ENCODE measurements around the gene NUMB.

The NUMB gene

GRCh38 chr14:73374218-73374617 is 84.1 kb downstream of the NUMB start:
- no peak overlapping the region for H3K27ac ChIP-seq
- TF ChIP-seq, protein P1, sequence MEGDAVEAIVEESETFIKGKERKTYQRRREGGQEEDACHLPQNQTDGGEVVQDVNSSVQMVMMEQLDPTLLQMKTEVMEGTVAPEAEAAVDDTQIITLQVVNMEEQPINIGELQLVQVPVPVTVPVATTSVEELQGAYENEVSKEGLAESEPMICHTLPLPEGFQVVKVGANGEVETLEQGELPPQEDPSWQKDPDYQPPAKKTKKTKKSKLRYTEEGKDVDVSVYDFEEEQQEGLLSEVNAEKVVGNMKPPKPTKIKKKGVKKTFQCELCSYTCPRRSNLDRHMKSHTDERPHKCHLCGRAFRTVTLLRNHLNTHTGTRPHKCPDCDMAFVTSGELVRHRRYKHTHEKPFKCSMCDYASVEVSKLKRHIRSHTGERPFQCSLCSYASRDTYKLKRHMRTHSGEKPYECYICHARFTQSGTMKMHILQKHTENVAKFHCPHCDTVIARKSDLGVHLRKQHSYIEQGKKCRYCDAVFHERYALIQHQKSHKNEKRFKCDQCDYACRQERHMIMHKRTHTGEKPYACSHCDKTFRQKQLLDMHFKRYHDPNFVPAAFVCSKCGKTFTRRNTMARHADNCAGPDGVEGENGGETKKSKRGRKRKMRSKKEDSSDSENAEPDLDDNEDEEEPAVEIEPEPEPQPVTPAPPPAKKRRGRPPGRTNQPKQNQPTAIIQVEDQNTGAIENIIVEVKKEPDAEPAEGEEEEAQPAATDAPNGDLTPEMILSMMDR (IDR thresholded peaks at IDR 0.05) = no peak
- TF ChIP-seq ZFX (IDR thresholded peaks at IDR 0.05; ENCODE audit: borderline replicate concordance) = no peak

DNA sequence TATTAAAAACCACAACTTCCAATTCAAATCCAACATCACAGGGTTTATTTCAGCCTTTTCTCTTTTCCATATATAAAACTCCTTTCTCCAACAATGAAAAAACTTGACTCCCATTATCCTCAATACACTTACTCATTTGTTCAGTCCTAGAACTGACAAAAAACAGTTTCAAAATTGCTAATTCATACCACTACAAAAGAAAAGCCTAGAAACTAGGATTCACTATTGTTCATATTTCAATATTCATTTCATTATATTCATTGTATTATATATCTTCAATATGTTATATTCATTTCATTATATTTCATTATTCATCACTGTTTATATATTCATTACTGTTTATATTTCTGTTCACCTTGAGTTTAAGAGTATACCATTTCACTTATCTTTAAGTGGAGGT is 85.8 kb downstream of the NUMB start:
- H3K27ac ChIP-seq = no peak overlapping the region
- TF ChIP-seq, protein P1 (IDR thresholded peaks at IDR 0.05) = no peak
- no peak for TF ChIP-seq ZFX (IDR thresholded peaks at IDR 0.05; ENCODE audit: borderline replicate concordance)

- TF ChIP-seq, protein P1 (IDR thresholded peaks at IDR 0.05) = no peak
- no peak for TF ChIP-seq ZFX (IDR thresholded peaks at IDR 0.05; ENCODE audit: borderline replicate concordance)
- H3K27ac ChIP-seq = no peak overlapping the region
Observed at GRCh38 chr14:73370561-73370960, 87.8 kb downstream of the NUMB start.

DNA sequence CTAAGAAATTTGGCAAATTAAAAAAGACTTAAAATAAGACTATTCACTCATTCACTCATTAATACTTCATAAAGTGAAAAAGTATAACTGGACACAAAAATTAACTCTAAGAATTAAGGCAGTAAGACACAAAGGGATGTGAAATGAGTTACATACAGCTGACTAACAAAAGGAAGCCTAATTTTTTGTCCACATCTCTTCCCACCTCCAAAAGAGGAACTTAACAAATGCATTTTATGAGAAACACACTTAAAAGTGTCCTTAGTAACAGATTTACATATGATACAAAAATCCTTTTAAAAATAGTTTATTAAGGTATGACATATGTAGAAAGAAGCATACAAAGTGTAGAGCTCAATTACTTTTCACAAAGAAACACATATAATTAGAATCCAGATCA is 88.9 kb downstream of the NUMB start:
- TF ChIP-seq ZFX (IDR thresholded peaks at IDR 0.05; ENCODE audit: borderline replicate concordance) = no peak
- no peak overlapping the region for H3K27ac ChIP-seq

GRCh38 chr14:73368616-73369015 is 89.7 kb downstream of the NUMB start:
- TF ChIP-seq, protein P1 (IDR thresholded peaks at IDR 0.05) = no peak
- TF ChIP-seq ZFX (IDR thresholded peaks at IDR 0.05; ENCODE audit: borderline replicate concordance) = no peak
- H3K27ac ChIP-seq = no peak overlapping the region

GRCh38 chr14:73365727-73366126 is 92.6 kb downstream of the NUMB start:
- no peak overlapping the region for H3K27ac ChIP-seq
- no peak for TF ChIP-seq ZFX (IDR thresholded peaks at IDR 0.05; ENCODE audit: borderline replicate concordance)
- TF ChIP-seq, protein P1 (IDR thresholded peaks at IDR 0.05) = no peak

DNA sequence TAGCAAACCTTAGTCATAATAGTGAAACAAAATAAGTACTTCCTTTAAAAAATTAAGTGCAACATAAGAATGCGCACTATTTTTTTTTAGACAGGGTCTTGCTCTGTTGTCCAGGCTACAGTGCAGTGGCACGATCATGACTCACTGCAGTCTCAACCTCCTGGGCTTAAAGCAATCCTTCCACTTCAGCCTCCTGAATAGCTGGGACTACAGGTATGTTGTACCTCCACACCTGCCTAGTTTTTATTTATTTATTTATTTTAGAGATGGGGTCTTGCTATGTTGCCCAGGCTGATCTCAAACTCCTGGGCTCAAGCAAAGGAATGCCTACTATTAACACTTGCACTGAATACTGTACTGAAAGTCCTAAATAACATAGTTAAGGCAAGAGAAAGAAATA is 93.8 kb downstream of the NUMB start:
- TF ChIP-seq ZFX (IDR thresholded peaks at IDR 0.05; ENCODE audit: borderline replicate concordance) = no peak
- TF ChIP-seq, protein P1 (IDR thresholded peaks at IDR 0.05) = no peak
- no peak overlapping the region for H3K27ac ChIP-seq

- TF ChIP-seq, protein P1 (IDR thresholded peaks at IDR 0.05) = no peak
- no peak overlapping the region for H3K27ac ChIP-seq
Observed at GRCh38 chr14:73359445-73359844, 98.9 kb downstream of the NUMB start.
